ENCODE results near the gene LARGE1.

- TF ChIP-seq CTCF (IDR thresholded peaks at IDR 0.05) = no peak
- no peak for TF ChIP-seq POLR2AphosphoS5 (IDR thresholded peaks at IDR 0.05; ENCODE audit: low read depth, low read length)
- no peak for TF ChIP-seq REST (IDR thresholded peaks at IDR 0.05; ENCODE audit: insufficient read depth in 1 of 2, low read depth in 2 of 2, low read length in 1 of 2)
Measured at GRCh38 chr22:33487041-33487716, 433.1 kb downstream of the LARGE1 start.

Data from Panc1 (cell line).